NCI-H69 (cell line): ENCODE data around the gene SC5D.
A peak's percentile ranks its signal among the peaks of the same experiment; 100 is the strongest.

Experiments used
- DNase-seq: peaks from one replicate; lab custom pipeline; 2025; lab: John Stamatoyannopoulos, UW

Gene SC5D

GRCh38 chr11:121329781-121330395 lies 37.3 kb downstream of the SC5D start:
- DNase-seq: no peak

- no peak for DNase-seq
Observed at GRCh38 chr11:121330614-121331435, 38.3 kb downstream of the SC5D start.

GRCh38 chr11:121334973-121335710 lies 42.6 kb downstream of the SC5D start:
- DNase-seq: peak; percentile 19

- DNase-seq: no peak
Observed at GRCh38 chr11:121336279-121336937, 43.8 kb downstream of the SC5D start.

GRCh38 chr11:121337078-121337477 lies 44.5 kb downstream of the SC5D start:
- no peak for DNase-seq

GRCh38 chr11:121337740-121338272 lies 45.2 kb downstream of the SC5D start:
- no peak for DNase-seq

- no peak for DNase-seq
Observed at GRCh38 chr11:121338536-121338935, 46.0 kb downstream of the SC5D start.

GRCh38 chr11:121340032-121340580 lies 47.5 kb downstream of the SC5D start:
- no peak for DNase-seq

- DNase-seq: no peak
Observed at GRCh38 chr11:121341609-121342008, 49.0 kb downstream of the SC5D start.

GRCh38 chr11:121344824-121345223 lies 52.3 kb downstream of the SC5D start:
- peak; percentile 45 for DNase-seq

GRCh38 chr11:121347094-121347493 lies 54.5 kb downstream of the SC5D start:
- no peak for DNase-seq

- DNase-seq: no peak
Observed at GRCh38 chr11:121347813-121348212, 55.2 kb downstream of the SC5D start.

GRCh38 chr11:121348220-121348875 lies 55.8 kb downstream of the SC5D start:
- DNase-seq: no peak

GRCh38 chr11:121349790-121350189 lies 57.2 kb downstream of the SC5D start:
- DNase-seq: no peak

- DNase-seq: no peak
Observed at GRCh38 chr11:121350314-121351082, 57.9 kb downstream of the SC5D start.

GRCh38 chr11:121351083-121351630 lies 58.6 kb downstream of the SC5D start:
- no peak for DNase-seq

- DNase-seq: peak; percentile 89
Observed at GRCh38 chr11:121352251-121352891, 59.8 kb downstream of the SC5D start.

GRCh38 chr11:121354192-121354591 lies 61.6 kb downstream of the SC5D start:
- no peak for DNase-seq

- no peak for DNase-seq
Observed at GRCh38 chr11:121356357-121356756, 63.8 kb downstream of the SC5D start.
